Tibial artery (tissue), 4 donors: Measurements from ENCODE around the gene ST6GALNAC6.

ENCODE experiments used
- DNase-seq, 2 donors: peaks; one replicate each; pipeline ENCODE4 v3.0.0-alpha.2; 2019
- H3K27ac ChIP-seq, 2 donors: fragments of 200-600 bp; sonication (generic) in 1 of 2; 1 replicate in 1 of 2; 2 replicates in 1 of 2; pipeline ENCODE4 v1.5.1; 2018 to 2019; ENCODE audit warnings: mild to moderate bottlenecking in 1 of 2
- H3K27me3 ChIP-seq, 2 donors: fragments of 200-600 bp; sonication (generic) in 1 of 2; one replicate each; pipeline versions ENCODE4 v1.5.1 to v1.6.0; 2016 to 2019
- H3K36me3 ChIP-seq, 3 donors: fragments of 200-600 bp; sonication (generic) in 2 of 3; one replicate each; pipeline ENCODE4 v1.5.1; 2016 to 2019; ENCODE audit warnings: mild to moderate bottlenecking in 2 of 3
- H3K4me1 ChIP-seq, 4 donors: fragments of 200-600 bp; sonication (generic) in 2 of 4; 1 replicate in 3 of 4; 2 replicates in 1 of 4; pipeline ENCODE4 v1.5.1; 2016 to 2019
- H3K4me3 ChIP-seq, 2 donors: fragments of 200-600 bp; sonication (generic) in 1 of 2; 1 replicate in 1 of 2; 2 replicates in 1 of 2; pipeline ENCODE4 v1.5.1; 2018 to 2019; ENCODE audit warnings: mild to moderate bottlenecking in 2 of 2
- H3K9me3 ChIP-seq, 3 donors: fragments of 200-600 bp; sonication (generic) in 1 of 3; one replicate each; pipeline ENCODE4 v1.5.1; 2016 to 2019
- intact Hi-C: fragments of 100-400 bp; cut with DNase I; formaldehyde crosslinking; loops from one replicate; pipeline ENCODE4 v1.15.0; 2023; ENCODE audit warnings: low total_unique reads
- TF ChIP-seq, protein P1 (sequence below), 2 experiments: fragments of 200-600 bp in 1 of 2; fragments of 450-650 bp in 1 of 2; IDR thresholded peaks; one replicate each; pipeline ENCODE4 v1.5.1; 2017 to 2019; ENCODE audit warnings: antibody characterized with exemption in 2 of 2, mild to moderate bottlenecking in 1 of 2, moderate library complexity in 1 of 2

ST6GALNAC6 gene

DNA sequence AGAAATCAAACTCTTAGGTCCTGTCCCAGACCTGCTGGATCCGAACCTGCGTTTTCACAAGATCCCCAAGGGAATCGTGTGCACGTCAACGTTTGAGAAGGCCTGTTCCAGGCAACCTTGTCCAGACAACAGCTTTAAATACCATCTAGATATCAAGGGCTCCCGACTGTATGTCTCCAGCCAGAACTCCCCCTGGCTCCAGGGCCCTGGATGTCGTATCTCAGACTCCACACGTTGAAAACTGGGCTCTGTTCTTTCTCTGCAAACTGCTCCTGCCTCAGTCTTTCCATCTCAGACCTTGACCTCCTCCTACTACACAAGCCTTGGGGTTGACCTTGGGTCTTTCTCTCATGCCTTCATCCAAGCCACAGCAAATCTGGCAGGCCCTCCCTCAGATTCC lies 39.1 kb downstream of the ST6GALNAC6 start:
- Histone ChIP-seq H3K27ac (peak overlapping the region; percentile 27 to 80), H3K4me3 (no peak overlapping the region), H3K36me3 (no peaks in the 10 kb centered on the region), H3K4me1 (peaks cover 13 to 64% (median 30%) of the 10 kb centered on the region in 4 donors), H3K9me3 (no peaks in the 10 kb centered on the region), H3K27me3 (no peaks in the 10 kb centered on the region)
- intact Hi-C loops: no loop called here
- no peak for DNase-seq
- TF ChIP-seq, protein P1, sequence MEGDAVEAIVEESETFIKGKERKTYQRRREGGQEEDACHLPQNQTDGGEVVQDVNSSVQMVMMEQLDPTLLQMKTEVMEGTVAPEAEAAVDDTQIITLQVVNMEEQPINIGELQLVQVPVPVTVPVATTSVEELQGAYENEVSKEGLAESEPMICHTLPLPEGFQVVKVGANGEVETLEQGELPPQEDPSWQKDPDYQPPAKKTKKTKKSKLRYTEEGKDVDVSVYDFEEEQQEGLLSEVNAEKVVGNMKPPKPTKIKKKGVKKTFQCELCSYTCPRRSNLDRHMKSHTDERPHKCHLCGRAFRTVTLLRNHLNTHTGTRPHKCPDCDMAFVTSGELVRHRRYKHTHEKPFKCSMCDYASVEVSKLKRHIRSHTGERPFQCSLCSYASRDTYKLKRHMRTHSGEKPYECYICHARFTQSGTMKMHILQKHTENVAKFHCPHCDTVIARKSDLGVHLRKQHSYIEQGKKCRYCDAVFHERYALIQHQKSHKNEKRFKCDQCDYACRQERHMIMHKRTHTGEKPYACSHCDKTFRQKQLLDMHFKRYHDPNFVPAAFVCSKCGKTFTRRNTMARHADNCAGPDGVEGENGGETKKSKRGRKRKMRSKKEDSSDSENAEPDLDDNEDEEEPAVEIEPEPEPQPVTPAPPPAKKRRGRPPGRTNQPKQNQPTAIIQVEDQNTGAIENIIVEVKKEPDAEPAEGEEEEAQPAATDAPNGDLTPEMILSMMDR (IDR thresholded peaks at IDR 0.05): no peak

DNA sequence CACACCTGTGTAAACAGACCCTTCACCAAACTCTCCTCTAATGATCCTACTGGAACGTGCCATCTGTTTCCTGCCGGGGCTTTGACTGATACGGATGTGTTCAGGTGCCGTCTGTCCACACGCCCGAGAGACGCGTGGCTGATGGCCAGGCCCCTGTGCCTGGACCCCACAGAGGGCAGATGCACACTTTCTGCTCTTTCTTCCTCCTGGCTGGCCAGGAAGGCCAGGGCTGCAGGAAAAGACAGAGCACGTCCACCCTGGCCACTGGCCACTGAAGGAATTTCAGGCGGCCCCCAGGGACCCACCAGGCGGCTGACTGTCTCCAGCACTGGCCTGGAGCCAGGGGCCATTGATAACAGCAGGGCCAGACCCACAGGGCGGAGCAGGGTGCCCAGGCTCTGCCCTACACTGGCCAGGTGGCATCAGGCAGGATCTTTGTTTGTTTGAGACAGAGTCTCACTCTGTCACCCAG lies 41.3 kb downstream of the ST6GALNAC6 start:
- Histone ChIP-seq H3K36me3 (no peaks in the 10 kb centered on the region), H3K27ac (peak overlapping the region; percentile 80 to 82), H3K4me1 (peaks cover 13 to 86% (median 48%) of the 10 kb centered on the region in 4 donors), H3K9me3 (no peaks in the 10 kb centered on the region), H3K27me3 (no peaks in the 10 kb centered on the region), H3K4me3 (no peak overlapping the region)
- TF ChIP-seq, protein P1 (IDR thresholded peaks at IDR 0.05): no peak
- intact Hi-C loops: no loop called here
- DNase-seq: no peak

DNA sequence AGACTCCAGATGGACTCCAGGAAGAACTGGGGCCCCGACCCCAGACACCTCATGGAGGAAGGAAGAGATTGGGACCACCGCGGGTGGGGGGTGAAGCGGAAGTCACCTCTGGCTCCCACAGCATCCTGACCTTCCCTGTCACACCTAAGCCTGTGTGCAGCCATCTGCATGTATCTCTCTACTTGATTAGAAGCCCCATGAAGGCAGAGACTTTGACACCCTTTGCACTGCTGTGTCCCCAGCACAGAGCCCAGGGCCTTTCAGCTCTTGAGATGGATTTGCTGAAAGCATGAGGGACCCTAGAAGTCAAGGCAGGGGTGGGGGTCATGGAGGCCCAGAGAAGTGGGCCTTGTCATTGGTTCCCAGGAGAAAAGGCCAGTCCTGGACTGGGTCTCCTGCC lies 42.1 kb downstream of the ST6GALNAC6 start:
- Histone ChIP-seq H3K4me1 (peaks cover 11 to 88% (median 47%) of the 10 kb centered on the region in 4 donors), H3K27me3 (no peaks in the 10 kb centered on the region), H3K27ac (peak overlapping the region; percentile 80 to 82), H3K9me3 (no peaks in the 10 kb centered on the region), H3K4me3 (no peak overlapping the region), H3K36me3 (no peaks in the 10 kb centered on the region)
- no peak for DNase-seq
- TF ChIP-seq, protein P1 (IDR thresholded peaks at IDR 0.05): no peak
- intact Hi-C loops: no loop called here

DNA sequence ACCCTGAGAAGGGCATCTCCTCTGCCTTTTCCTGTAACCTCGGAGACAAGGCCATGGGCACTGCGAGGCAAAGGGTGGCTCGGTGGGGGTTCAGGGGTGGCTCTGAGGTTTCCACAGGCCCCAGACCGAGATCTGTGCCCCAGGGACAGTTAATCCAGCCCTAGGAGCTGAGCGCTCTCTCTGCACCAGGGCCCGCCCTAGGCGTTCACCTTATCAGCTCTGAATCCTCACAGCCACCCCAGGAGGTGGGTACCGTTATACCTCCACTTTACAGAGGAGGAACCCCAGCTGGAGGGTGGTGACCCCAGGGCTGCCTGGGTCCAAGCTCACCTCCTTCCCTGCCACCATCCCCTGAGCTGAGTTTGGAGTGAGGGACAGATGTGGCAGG lies 42.7 kb downstream of the ST6GALNAC6 start:
- Histone ChIP-seq H3K4me1 (peaks cover 5 to 88% (median 46%) of the 10 kb centered on the region in 4 donors), H3K27ac (peak overlapping the region; percentile 80 to 82), H3K27me3 (no peaks in the 10 kb centered on the region), H3K4me3 (no peak overlapping the region), H3K9me3 (no peaks in the 10 kb centered on the region), H3K36me3 (no peaks in the 10 kb centered on the region)
- TF ChIP-seq, protein P1 (IDR thresholded peaks at IDR 0.05): no peak
- no peak for DNase-seq
- intact Hi-C loops: no loop called here

DNA sequence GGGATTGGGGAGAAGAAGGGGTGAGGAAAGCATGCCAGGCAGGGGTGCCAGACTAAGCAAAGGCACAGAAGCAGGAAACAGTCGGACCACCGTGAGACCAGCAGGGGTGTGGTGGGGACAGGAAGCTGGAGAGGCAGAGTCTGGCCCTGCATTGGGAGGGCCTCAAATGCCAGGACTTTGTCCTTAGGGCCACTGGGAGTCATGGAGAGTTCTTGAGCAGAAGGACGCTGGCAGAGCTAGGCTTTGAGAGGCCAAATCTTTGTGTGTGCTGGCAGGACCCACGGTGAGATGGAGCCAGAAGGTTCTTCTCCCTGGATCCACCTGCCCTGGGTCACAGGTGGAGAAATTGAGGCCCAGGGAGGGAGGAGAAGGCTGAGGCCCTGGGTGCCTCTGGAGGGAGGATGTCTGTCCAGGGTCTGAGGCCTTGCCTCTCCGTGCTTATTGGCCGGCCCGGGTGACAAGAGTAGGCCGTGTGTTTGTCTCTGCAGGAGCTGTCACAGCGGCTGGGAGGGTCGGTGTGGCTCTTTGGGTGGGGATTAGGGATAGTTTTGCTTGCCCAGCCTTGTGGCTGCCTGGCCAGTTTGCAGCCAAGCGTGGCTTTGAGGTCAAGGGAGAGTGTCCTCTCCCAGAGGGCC lies 43.2 kb downstream of the ST6GALNAC6 start:
- Histone ChIP-seq H3K9me3 (no peaks in the 10 kb centered on the region), H3K4me1 (peaks cover 5 to 84% (median 48%) of the 10 kb centered on the region in 4 donors), H3K4me3 (no peak overlapping the region), H3K27me3 (no peaks in the 10 kb centered on the region), H3K36me3 (no peaks in the 10 kb centered on the region), H3K27ac (peak overlapping the region; percentile 80 to 82)
- TF ChIP-seq, protein P1 (IDR thresholded peaks at IDR 0.05): no peak
- DNase-seq: no peak
- intact Hi-C loops: no loop called here
